Psoas muscle (tissue), 8 donors: ENCODE results near the gene TUSC7. TPM values are rescaled to one million over a fixed set of nuclear protein-coding genes. Genes with fewer than 3 reads are reported as not detected.

Source experiments
- ATAC-seq, 4 donors: fragments of 200-7000 bp; cut with Tn5 transposase; one replicate each; pipeline ENCODE4 v1.9.1; 2020; ENCODE audit warnings: moderate library complexity in 3 of 4, mild to moderate bottlenecking in 2 of 4
- DNase-seq, 2 donors: peaks; one replicate each; pipeline ENCODE4 v3.0.0-alpha.2; 2020
- H3K27ac ChIP-seq: fragments of 200-600 bp; one replicate; pipeline ENCODE4 v1.8.0; 2022
- H3K27me3 ChIP-seq, 3 donors: fragments of 200-600 bp in 1 of 3; one replicate each; pipeline versions ENCODE4 v1.6.1 to v1.8.0; 2013 to 2022; ENCODE audit warnings: low read length in 2 of 3, mild to moderate bottlenecking in 2 of 3, moderate library complexity in 1 of 3; ENCODE audit not compliant: insufficient read depth in 3 of 3
- H3K36me3 ChIP-seq, 2 donors: fragments of 200-600 bp in 1 of 2; one replicate each; pipeline versions ENCODE4 v1.6.1 to v1.8.0; 2013 to 2022; ENCODE audit warnings: low read depth in 1 of 2, mild to moderate bottlenecking in 1 of 2, moderate library complexity in 1 of 2; ENCODE audit not compliant: insufficient read depth in 1 of 2
- H3K4me1 ChIP-seq: fragments of 200-600 bp; one replicate; pipeline ENCODE4 v1.8.0; 2022
- H3K4me3 ChIP-seq: fragments of 200-600 bp; one replicate; pipeline ENCODE4 v1.8.0; 2022; ENCODE audit warnings: mild to moderate bottlenecking
- H3K9me3 ChIP-seq: fragments of 200-600 bp; one replicate; pipeline ENCODE4 v1.8.0; 2022
- WGBS, 3 donors: extraction: QIAGEN DNeasy Blood & Tissue Kit; methylation state at CpG; one replicate each; pipeline versions ENCODE4 v1.1.6 to v1.1.7; 2013; 5-methylcytosine and 5-hydroxymethylcytosine counted together
- intact Hi-C, 2 donors: fragments of 100-400 bp; cut with DNase I; formaldehyde crosslinking; loops; one replicate each; pipeline versions ENCODE4 v1.11.0 to v1.14.2; 2022
- polyA plus RNA-seq, 3 donors: library from polyadenylated mRNA; stranded (reverse); fragments of 200-250 nt; gene quantifications; one replicate each; pipeline ENCODE4 v1.2.3, GENCODE V29; 2013
- total RNA-seq, 4 donors: library from RNA; stranded (reverse); fragmentation: NEBNext Ultra II Directional in 2 of 4; extraction: Animal tissue kit (Norgen Biotek cat#: 25700) in 2 of 4; gene quantifications; one replicate each; pipeline versions ENCODE4 v1.2.1 to v1.2.4, GENCODE V29; 2021 to 2023
- TF ChIP-seq, protein P1 (sequence below): fragments of 200-600 bp; IDR thresholded peaks from one replicate; pipeline ENCODE4 v1.8.0; 2022; ENCODE audit warnings: antibody characterized with exemption
- donor health status: healthy with polysubstance abuse.
- donor health status: DM: no; HTN: no; CAD: no; lungs with moderate emphysema.
- donor health status: Bipolar disorder and iron deficiency.
- donor health status: healthy.
- donor health status: DM: yes; HTN: yes; CAD: no.
- donor health status: DM: no; HTN: no; CAD: no.
- donor health status: DM: no; HTN: no; CAD: no.
- donor health status: DM: yes; HTN: yes; CAD: no.

TUSC7 gene
- total and polyA plus RNA-seq, 7 donors, result not detected

DNA sequence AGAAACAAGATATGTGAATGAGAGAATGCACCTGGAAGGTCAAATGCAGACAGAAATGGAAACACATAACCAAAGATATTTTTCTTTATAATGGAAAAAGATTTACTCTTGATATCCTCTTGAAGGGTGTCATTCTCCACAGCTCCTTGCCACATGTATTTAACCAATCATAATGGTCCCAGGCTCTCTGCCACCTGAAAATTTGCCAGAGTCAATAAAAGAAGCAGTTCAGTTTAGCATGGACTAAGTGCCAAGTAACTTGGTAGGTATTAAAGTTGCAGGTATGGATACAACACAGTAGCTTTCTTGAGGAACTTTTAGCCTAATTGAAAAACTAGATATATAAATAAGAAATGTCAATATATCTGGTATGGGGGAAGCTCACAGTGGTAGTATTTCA is 33.5 kb downstream of the TUSC7 start:
- TF ChIP-seq, protein P1, sequence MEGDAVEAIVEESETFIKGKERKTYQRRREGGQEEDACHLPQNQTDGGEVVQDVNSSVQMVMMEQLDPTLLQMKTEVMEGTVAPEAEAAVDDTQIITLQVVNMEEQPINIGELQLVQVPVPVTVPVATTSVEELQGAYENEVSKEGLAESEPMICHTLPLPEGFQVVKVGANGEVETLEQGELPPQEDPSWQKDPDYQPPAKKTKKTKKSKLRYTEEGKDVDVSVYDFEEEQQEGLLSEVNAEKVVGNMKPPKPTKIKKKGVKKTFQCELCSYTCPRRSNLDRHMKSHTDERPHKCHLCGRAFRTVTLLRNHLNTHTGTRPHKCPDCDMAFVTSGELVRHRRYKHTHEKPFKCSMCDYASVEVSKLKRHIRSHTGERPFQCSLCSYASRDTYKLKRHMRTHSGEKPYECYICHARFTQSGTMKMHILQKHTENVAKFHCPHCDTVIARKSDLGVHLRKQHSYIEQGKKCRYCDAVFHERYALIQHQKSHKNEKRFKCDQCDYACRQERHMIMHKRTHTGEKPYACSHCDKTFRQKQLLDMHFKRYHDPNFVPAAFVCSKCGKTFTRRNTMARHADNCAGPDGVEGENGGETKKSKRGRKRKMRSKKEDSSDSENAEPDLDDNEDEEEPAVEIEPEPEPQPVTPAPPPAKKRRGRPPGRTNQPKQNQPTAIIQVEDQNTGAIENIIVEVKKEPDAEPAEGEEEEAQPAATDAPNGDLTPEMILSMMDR, result no peak
- intact Hi-C loops, result no loop called here
- DNase-seq, result no peak
- Histone ChIP-seq H3K4me3 (no peak overlapping the region), H3K36me3 (no peaks in the 10 kb centered on the region), H3K4me1 (no peaks in the 10 kb centered on the region), H3K27ac (no peak overlapping the region), H3K27me3 (no peaks in the 10 kb centered on the region), H3K9me3 (no peaks in the 10 kb centered on the region)
- ATAC-seq, result no peak

DNA sequence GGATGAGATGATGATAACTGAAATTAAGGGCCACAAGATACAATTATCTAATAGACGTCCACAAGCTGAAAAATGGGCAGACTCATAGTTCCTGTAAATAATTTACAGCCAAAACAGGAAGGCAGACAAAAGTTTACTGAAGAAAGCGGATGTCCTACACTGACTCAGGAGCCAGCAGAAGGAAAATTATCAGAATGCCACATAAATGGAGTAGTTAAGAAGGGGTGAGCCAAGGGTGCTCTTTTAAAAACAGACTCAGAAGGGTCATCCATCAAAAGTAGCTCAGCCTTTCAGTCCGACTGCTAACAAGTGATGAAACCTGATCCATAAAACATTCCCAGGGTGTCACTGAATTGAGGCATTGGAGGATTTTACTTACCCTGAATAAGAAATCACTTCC is 39.8 kb downstream of the TUSC7 start:
- no peak for DNase-seq
- 3 to 7% (median 6%) methylated on average over 3 of the region's 3 CpGs for WGBS, 3 donors
- ATAC-seq, result no peak
- Histone ChIP-seq H3K4me3 (no peak overlapping the region), H3K4me1 (no peaks in the 10 kb centered on the region), H3K36me3 (no peaks in the 10 kb centered on the region), H3K27ac (no peak overlapping the region), H3K9me3 (no peaks in the 10 kb centered on the region), H3K27me3 (no peaks in the 10 kb centered on the region)
- intact Hi-C loops, result no loop called here
- TF ChIP-seq, protein P1, result no peak

DNA sequence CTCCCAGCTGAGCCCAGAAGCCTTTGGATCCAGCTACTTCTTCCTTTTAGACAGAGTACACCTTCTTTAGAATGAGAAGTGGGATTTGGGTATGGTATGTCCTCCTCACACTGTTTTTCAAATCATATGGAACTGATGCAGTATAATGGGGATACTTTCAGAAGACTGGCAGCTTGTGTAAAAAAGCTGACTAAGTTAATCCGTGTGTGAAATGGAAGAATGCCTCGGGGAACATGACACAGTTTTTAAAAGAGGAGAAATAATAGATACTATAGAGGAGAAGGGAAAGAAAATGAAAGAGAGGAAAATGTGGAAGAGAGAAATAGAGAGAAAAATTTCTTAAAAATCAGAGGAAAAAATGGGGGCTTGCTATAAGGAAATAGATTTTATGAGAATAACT is 47.7 kb downstream of the TUSC7 start:
- WGBS, 3 donors, result 8 to 25% (median 13%) methylated on average over 2 of the region's 2 CpGs
- Histone ChIP-seq H3K27ac (no peak overlapping the region), H3K4me3 (no peak overlapping the region), H3K27me3 (no peaks in the 10 kb centered on the region), H3K9me3 (no peaks in the 10 kb centered on the region), H3K36me3 (no peaks in the 10 kb centered on the region), H3K4me1 (no peaks in the 10 kb centered on the region)
- intact Hi-C loops, result loop anchor here (5.0 to 10.0 kb wide), 3 partner anchors 143 to 620 kb away; no protein-coding TSS in a partner anchor
- ATAC-seq (no peak), DNase-seq (no peak)
- TF ChIP-seq, protein P1, result no peak

DNA sequence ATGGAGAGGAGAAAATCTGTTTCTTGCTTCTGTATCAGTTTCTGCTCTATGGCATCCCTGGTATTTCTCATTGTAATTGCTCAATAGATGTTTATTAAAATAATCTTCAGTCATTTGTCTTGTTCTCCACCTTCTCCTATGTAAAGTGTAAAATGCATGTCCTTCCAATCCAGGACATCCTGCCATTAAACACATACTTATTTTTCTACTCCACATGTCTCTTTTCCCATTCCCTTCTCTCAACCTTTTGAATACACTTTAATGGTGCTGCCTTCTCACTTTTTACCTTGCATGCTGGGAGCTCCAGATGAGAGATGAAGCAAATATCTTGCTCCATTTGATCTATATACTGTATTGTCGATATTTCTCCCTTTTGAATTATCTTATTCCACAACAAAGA is 49.7 kb downstream of the TUSC7 start:
- ATAC-seq, result no peak
- no peaks in the 10 kb centered on the region for H3K27me3 ChIP-seq
- H3K4me1 ChIP-seq, result no peaks in the 10 kb centered on the region
- no peaks in the 10 kb centered on the region for H3K9me3 ChIP-seq
- TF ChIP-seq, protein P1, result no peak
- WGBS, 3 donors, result 79 to 84% (median 82%) methylated on average over 1 of the region's 1 CpG
- no peak overlapping the region for H3K4me3 ChIP-seq
- no peak for DNase-seq
- intact Hi-C loops, result loop anchor here (5.0 to 10.0 kb wide), 3 partner anchors 145 to 622 kb away; no protein-coding TSS in a partner anchor
- no peaks in the 10 kb centered on the region for H3K36me3 ChIP-seq
- H3K27ac ChIP-seq, result no peak overlapping the region
